DMS114 treated with DMSO at 0.1 percent for 48 hours (cell line): ENCODE results near the gene WDSUB1.

Experiments
- DNase-seq: peaks from one replicate; lab custom pipeline; 2025; ENCODE audit not compliant: unreplicated experiment; lab: John Stamatoyannopoulos, UW

The WDSUB1 gene

DNA sequence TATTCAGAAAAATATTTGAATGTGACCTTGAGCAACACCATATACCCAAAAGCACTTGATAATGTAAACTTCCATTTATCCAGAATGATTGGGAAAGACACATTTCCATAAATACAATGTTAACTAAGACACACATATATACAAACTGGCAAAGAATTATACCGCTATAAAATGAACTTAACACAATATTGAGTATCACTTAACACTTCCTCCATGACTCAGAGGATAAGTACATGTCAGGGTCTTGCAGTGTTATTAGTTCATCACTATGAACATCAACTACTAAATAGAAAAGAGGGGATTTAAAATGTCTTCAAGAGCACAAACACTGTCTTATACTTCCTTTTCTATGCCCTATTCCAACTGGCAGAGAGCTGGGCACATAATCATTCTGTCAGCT lies 18.6 kb downstream of the WDSUB1 start:
- no peak for DNase-seq

DNA sequence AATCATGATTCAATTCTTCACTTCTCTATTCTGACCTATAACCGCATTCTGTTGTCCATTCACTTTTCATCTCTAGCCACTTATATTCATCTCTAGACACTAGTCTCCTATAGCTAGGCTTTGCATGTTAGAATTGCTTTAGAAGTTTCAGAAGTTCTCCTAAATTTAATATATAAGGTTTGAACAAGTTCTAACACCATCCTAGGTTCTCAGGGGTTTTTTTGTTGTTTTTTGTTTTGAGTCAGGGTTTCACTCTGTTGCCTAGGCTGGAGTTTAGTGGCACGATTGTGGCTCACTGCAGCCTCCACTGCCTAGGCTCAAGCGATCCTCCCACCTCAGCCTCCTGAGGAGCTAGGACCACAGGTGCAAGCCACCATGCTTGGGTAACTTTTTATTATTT lies 19.9 kb downstream of the WDSUB1 start:
- no peak for DNase-seq

DNA sequence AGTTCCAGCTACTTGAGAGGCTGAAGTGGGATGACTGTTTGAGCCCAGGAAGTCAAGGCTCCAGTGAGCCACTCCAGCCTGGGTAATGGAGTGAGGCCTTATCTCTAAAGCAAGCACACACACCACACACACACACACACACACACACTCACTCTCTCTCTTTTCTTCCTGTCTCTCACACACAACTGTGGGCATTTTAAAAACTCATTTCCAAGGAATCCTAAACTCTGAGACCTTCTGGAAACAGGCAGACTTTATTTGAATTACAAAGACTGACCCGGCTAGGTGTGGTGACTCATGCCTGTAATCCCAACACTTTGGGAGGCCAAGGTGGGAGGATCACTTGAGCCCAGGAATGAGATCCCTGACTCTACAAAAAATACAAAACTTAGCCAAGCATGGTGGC lies 21.3 kb downstream of the WDSUB1 start:
- no peak for DNase-seq

DNA sequence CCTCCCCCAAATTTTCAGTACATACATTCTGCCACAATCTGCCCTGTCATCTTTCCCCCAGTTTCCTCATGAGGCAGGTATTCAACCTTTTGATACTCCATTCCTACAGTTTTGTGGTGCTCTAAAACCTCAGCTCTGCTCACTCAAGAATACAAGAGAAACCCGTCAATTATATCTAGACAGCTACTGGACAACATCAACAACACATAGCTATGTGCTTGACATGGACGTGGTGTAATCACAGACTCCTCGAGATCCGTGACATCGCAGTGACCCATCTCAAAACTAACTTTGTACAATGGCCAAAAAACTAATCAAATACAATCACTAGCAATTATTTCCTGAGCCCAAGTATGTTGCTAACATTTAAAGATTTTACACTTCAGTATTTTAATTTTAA lies 23.6 kb downstream of the WDSUB1 start:
- no peak for DNase-seq

DNA sequence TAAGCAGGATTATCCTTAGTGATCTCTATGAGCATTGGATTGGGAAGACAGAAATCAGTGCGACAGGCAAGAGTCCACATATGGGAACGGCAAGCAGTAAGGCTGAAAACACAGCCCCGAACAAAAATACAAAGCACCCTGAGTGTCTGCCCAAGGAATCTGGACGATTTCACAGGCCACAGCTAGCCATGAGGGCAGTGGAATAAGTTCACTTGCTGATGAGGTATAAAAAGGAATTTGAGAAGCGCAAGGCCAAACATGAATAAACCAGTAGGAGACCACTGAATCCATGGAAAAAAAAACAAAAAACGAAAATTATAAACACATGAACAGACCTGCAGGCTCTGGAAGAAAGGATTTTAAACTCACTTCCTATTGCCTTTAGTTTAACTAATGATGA lies 24.3 kb downstream of the WDSUB1 start:
- no peak for DNase-seq

DNA sequence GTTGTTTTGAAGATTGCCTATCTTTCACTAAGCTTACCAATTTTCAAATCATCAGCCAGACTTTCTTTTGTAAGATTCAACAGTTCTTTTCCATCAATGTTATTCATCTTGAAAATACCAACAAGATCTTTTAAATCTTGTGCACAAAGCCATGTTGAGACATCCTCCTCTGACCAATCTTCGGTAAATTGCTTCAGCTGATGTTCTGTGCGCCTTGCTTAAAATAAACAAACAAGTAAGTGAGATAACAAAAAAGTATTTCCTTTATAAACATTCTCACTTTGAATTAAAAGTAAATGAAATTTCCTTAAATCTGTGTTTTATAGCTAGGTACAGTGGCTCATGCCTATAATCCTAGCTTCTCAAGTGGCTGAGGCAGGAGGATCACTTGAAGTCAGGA lies 30.3 kb downstream of the WDSUB1 start:
- DNase-seq, result no peak

DNA sequence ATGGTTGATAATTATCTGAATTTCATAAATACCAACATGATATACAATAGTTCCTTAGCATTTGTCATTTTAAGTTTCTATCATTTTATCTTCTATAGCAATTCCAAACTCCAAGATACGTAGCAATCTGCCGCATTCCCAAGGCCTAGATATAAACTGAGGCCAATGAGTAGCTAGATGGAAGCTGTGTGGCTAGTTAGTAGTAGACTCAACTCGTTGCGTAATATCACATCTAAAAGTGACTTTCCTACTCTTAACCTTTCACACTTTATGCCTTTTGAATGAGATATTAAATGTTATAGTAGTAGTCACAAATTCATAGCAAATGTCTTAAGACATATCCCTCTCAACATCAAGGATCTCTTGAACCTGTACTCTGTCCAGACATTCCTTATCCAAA lies 33.6 kb downstream of the WDSUB1 start:
- DNase-seq, result no peak

DNA sequence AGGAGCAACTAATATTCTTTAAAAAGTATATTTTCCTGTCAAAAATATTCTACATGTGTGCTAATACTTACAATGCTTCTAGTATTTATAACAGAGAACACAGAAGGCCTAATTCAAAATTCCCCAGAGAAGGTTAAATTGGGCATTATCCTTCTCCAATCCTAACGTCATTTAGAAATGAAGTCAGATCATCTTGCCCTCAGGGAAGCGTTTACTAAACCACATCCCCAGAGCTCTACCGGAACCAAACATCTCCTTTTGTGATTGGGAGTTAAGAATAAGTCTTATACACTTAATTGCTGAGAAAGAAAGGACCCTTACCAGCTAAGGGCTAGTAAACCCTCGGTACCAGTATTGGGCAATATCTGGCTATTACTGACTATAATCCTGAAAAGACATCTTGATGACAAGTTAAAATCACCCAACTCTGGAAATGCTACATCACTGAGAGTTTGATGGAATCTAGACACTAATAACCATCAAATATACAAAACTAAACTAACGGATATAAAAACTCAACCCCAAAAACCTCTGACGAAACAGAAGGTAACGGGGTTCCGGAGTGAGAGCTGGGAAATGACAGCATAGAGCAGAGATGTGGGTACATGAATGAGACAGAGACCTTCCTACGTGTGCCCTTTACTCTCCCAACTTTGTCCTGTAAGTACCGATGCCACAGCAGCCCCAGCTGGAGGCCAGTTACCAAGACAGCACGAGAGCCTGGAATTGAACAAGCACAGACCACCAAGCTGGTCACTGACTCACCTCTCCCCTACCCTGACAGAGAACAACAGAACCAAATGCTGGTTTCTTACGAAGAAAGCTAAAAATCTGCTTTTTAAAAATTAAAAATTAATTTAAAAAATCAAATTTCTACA lies 35.0 kb downstream of the WDSUB1 start:
- DNase-seq, result no peak

DNA sequence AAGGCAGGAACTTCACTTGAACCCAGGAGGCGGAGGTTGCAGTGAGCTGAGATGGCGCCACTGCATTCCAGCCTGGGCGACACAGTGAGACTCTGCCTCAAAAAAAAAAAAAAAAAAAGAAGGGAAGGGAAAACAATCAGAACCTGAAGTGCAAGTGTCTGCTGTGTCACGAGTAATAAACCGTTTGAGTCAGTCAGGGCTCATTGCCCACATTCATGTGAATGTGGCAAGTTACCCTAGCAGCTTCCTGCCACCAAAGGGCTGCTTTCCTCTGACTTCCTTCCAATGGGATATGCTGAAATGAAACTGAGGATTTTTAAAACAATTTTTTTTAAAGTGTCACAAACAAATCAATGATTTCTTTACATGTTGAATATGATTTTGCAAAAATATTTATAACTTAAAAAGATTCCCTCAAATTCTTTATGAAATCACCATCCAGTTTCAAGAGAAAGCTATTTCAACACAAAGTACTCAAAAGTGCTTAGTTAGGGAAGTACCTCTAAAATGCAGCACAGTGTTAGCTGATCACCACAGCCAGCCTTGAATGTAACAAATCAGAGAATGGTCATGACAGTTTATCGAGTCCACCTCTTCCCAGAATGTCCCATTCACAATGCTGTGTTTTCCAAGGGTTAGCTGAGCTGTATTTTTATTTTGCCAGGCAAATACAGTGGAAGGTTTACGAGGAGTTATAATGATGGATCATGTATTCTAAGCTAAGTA lies 36.4 kb downstream of the WDSUB1 start:
- DNase-seq, result no peak

DNA sequence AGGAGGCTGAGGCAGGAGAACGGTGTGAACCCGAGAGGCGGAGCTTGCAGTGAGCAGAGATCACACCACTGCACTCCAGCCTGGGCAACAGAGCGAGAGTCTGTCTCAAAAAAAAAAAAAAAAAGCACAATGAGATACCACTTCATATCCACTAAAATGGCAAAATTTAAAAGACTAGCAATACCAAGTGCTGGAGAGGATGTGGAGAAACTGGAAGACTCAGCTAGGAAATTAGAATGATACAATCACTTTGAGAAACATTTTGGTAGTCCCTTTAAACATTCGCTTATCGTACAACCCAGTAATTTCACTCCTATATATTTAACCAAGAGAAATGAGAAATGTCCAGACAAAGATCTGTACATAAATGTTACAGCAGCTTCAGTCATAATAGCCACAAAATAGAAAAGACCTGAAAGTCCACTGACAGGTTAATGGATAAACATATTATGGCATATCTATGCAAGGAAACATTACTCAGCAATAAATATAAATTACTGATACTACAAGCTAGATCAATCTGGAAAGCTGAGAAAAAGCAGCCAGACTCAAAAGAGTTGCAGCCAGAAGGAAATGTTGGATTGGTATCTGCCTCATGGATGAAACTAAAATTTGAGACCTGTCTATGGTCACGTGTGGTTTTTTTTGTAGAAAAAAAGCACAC lies 40.0 kb downstream of the WDSUB1 start:
- no peak for DNase-seq

DNA sequence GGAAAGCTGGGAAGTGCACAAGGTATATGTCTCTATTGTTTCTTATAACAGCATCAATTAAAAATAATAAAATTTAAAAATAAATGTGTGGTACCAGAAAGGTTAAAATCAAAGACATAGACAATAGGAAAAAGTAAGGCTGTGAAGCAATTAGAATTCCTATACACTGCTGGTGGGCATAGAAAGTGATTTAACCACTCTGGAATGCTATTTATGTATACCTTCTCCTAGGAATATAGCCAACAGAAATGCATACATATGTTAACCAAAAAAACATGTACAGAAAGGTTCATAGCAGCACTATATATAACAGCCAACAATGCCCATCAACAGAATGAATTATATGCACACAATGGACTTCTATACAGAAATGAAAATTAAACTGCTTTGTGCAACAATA lies 43.0 kb downstream of the WDSUB1 start:
- DNase-seq, result no peak

DNA sequence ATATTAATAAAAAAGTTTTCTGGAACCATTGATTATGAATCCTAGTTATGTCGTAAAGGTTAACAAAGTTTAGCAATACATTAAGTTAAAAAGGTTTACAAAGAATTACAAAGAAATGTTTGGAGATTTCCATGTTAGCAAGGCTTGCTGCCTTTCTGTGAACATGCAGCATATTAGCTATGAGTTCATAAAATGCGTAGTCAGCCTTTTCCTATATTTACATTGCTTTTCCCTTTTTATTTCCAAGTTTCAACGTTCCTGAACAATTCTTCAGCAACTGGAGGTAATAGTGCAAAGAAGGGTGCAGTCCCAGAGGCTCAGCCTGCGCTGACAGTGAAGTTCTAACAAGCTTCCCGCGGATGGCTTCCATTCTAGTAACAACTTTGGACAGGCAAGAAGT lies 51.6 kb downstream of the WDSUB1 start:
- DNase-seq, result no peak

DNA sequence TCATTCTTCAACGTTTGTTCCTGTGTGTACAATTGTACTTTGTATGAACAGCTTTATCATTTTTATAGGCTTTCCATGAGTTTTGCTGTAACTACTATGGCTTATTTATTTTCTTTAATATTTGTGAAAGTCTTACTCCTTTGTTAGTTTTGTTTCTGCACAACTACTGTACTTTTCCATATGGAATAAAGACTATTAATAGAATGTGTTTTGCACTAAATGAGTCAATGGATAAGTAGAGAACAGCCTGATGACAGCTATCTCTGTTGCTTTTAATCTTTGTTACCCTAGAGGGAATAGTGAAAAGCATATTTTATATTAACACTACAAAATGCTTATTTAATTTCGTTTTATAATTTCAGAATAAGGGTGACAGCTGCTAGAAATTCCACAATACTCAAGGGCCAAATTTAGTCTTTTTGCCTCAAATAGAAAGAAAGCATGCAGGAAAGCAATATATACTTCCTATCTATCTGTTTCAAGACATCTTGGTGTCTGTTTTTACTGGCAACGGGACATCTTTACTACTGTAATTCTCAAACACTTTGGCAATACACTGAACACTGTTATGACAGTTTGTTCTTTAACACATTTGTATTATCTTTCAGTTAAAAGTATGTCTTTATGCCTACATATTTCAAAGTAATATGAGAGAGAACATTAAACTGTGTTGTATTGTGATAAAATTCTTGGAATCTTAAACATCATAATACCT lies 53.9 kb downstream of the WDSUB1 start:
- DNase-seq, result no peak

DNA sequence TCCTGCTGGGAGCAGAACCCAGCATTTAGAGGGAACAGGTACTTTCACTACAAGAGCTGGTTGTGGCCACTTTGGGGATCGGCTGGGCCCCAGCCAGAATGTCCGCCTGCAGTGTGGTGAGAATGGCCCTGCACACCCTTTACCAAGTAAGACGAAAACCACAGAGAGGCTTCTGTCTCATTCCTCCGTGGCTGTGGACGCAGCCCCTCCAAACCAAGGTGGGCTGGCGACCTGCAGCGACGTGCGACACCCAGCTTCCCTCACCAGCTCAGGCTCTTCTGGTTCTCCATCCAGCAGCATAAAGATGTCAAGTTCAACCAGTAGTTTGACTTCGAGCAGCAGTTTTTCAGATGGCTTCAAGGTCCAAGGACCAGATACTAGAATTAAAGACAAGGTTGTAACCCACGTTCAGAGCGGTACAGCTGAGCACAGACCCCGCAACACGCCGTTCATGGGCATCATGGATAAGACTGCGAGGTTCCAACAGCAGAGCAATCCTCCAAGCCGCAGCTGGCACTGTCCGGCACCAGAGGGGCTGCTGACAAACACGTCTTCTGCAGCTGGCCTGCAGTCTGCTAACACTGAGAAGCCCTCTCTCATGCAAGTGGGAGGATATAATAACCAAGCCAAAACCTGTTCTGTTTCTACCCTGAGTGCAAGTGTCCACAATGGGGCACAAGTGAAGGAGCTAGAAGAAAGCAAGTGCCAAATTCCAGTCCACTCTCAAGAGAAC lies 56.2 kb downstream of the WDSUB1 start:
- DNase-seq, result no peak

DNA sequence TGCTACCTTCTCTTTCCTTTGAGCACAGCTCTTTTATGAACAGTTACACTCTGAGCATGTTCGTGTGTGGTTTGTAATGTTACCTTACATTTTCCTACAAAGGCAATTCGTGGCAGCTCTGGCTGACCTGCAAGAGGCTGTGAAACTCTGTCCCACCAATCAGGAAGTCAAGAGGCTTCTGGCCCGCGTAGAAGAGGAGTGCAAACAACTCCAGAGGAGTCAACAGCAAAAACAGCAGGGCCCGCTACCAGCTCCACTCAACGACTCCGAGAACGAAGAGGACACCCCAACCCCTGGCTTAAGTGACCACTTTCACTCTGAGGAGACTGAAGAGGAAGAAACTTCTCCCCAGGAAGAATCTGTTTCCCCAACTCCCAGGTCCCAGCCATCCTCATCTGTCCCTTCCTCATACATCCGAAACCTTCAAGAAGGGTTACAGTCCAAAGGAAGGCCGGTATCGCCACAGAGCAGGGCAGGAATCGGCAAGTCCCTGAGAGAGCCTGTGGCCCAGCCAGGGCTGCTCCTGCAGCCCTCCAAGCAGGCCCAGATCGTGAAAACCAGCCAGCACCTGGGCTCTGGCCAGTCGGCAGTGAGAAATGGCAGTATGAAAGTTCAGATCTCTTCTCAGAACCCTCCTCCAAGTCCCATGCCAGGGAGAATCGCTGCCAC lies 56.9 kb downstream of the WDSUB1 start:
- DNase-seq, result no peak

DNA sequence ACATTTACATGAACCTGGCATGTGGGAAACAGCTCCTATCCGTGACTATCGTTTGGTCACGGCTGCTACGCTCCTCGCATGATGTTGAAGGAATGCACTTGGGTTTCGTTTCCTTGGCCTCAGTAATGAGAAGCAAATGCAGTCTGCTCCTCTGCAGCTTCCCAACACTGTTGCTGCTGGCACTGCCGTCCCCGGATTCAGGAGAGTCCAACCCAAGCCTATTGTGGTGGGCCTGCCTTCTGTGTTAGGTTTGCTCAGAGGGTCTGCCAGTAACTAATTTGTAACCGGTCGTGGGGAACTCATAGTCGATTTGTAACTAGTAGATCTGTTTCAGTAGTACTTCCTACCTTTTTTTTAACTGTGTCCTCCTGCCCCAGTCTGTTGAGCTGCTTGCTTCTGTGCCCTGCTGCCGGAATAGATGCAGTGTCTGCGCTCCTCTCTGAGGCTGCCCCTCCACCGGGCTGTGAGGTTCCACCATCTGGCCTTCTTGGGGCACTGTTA lies 58.4 kb downstream of the WDSUB1 start:
- no peak for DNase-seq

DNA sequence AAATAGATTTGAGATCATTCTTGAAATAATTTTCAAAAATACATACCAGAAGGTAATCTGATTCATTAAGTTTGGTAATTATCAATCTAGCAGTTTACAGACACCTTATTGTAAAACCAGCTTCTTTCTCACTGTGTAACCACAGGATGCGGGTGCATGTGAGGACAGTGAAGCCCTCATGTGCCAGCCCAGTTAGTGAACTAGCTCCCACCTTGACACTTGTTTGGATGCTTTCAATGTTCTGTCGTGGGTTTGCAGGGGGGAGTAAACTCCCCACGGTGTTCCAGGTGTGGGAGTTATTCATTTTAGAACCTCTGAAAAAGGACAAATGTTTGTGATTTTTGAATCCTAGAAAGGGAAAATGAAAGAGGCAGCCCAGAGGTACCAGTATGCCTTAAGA lies 59.0 kb downstream of the WDSUB1 start:
- DNase-seq, result no peak

DNA sequence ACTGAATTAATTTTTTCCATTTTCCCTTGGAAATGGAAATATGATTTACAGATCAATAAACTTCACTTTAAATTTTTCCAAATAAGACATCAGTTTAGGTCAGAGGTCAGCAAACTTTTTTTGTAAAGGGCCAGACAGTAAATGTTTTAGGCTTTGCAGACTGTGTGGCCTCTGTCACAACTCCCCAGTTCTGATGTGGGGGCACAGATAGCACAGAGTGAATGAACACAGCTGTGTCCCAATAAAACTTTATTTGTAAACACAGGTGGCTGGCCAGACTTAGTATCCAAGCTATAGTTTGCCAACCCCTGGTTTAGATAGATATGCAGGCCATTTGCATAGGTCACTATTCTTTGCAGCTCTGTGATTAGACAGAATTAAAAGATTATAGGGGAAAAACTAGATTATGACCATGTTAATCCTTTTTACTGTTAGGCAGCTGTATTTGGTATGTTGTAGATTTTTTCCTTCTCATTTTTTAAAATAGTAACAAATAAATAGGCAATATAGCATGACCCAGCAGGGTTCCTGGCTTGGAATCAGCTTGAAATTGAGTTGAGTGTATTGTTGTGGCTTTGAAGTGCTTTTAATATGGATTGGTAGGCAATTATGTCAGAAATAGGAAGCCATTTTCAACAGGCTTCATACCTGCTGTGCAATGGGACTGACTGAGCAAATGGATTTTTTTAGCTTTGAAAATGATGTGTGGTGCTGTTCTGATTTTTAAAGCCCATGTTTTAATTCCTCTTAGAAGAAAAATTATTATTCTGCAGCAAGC lies 59.7 kb downstream of the WDSUB1 start:
- DNase-seq, result no peak

DNA sequence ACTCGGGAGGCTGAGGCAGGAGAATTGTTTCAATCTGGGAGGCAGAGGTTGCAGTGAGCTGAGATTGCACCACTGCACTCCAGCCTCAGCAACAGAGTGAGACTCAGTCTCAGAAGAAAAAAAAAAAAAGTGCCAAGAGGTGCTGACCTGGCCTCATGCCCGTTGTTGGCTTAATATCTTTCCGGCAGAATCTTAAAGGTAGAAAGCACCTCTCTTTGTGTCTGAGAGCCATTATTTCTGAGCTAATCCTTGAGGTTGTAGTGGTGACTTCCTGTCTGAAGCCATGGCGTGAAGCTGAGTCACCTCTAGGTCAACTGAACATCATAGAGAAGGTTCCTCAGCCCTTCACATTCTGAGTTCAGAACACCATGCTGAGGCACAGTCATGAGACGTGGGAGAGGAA lies 60.4 kb downstream of the WDSUB1 start:
- DNase-seq, result no peak
